GM19025 (cell line): ENCODE measurements around the gene KRTAP5-2.
A peak's percentile ranks its signal among the peaks of the same experiment; 100 is the strongest.
"Not testable (repeated sequence)": the region's sequence is repeated elsewhere in the genome, so short reads cannot be mapped to it uniquely, and the experiment has no call there.

Experiments
- ATAC-seq: cut with Tn5 transposase; IDR thresholded peaks from one replicate; pipeline ENCODE4 v1.9.1; 2021; ENCODE audit warnings: mild to moderate bottlenecking, low read depth, moderate library complexity; ENCODE audit not compliant: unreplicated experiment

KRTAP5-2 gene

DNA sequence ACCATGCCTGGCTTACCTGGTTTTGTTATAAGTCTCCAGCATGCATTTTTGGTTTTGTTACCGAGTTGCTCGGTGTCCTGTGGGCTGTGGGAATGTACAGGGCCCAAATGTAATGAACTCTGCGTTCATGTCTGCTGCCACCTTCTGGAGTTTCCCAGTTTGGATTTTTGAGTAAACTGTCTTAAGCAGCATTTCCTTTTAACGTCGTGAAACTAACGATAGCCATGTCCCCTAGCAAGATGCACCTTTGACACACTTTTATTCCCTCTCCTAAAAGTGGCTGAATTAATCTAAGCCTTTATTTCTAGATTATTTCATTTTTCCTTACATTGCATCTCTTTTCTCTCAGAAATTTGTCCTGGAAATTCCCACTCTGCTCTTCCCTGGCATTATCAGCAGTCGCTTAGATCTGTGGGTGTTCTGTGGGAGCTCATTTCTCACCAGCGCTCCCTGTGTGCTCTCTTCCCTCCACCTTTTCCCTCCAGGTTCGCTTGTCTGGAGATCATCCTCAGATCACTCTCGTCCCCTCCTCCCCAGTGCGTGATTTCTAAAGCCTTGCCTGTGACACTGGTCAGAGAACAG, 2.0 kb downstream of the KRTAP5-2 start:
- not testable (repeated sequence) for ATAC-seq

DNA sequence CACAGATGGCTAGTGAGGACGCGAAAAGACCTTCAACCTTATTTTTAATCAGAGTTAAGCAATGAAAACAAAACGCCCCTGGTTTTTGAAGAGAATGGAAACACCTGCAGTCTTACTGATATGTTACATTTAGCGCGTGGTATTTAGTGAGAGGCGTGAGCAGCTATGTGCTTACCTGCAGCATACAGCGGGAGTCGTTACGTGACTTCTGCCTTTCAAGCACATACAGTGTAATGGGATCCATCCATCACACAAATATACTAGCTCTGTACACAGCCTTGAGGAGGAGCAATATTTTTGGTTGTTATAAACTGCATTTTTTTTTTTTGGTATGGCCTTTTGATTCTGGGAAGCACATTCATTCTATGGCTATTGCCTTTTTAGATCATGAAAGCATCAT, 5.5 kb downstream of the KRTAP5-2 start:
- no peak for ATAC-seq

DNA sequence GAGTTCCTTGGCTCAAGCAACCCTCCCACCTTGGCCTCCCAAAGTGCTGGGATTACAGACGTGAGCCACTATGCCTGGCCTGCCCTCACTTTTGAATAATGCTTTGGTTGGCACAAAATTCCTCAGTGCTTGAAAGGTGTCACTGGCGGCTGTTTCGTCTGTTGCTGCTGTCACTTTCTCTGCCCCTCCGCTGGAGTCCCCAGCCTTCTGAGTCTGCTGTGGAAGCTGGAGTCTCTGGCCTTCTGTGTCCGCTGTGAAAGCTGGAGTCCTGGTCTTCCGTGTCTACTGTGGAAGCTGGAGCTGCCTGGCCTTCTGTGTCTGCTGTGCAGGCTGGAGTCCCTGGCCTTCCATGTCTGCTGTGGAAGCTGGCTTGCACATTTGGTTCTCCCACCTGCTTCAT, 8.1 kb downstream of the KRTAP5-2 start:
- no peak for ATAC-seq

DNA sequence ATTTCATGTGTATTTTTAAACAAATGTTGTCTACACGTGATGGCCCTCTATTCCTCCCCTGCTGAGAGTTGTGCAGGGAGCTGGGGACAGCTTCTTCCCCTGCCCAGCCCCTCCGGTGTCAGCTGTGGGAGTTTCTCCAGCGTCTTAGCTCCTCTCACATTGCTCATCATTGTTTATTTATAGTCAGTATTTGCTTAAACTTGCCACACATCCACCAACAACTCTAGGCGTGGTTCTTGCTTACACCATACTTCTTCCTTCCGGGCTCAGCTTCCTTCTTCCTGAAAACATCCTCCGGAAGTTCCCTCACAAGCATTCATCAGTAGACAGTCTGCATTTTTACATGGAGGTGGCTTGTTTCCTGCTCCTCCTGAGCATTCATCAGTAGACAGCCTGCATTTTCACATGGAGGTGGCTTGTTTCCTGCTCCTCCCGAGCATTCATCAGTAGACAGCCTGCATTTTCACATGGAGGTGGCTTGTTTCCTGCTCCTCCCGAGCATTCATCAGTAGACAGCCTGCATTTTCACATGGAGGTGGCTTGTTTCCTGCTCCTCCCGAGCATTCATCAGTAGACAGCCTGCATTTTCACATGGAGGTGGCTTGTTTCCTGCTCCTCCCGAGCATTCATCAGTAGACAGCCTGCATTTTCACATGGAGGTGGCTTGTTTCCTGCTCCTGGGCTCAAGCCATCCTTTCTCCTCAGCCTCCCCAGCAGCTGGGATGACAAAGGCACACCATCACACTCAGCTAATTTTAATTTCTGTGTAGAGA, 8.7 kb downstream of the KRTAP5-2 start:
- ATAC-seq: not testable (repeated sequence)

DNA sequence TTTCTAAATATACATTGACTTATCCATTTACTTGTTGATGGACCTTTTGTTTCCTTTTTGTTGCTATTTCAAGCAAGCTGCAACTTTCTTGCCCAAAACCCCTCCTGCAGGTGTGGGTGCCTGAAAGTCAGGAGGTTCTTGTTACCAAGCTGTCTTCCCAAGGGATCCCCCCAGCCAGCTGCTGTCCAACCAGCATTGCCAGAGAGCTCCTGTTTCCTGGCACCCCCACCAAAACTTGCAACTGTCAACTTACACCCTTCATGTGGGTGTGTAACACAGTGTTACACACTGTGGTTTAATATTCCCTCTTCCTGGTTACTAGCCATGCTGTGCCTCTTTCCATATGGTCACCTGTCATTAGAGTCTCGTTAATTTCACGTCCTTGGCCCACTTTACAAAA, 11.4 kb downstream of the KRTAP5-2 start:
- no peak for ATAC-seq

DNA sequence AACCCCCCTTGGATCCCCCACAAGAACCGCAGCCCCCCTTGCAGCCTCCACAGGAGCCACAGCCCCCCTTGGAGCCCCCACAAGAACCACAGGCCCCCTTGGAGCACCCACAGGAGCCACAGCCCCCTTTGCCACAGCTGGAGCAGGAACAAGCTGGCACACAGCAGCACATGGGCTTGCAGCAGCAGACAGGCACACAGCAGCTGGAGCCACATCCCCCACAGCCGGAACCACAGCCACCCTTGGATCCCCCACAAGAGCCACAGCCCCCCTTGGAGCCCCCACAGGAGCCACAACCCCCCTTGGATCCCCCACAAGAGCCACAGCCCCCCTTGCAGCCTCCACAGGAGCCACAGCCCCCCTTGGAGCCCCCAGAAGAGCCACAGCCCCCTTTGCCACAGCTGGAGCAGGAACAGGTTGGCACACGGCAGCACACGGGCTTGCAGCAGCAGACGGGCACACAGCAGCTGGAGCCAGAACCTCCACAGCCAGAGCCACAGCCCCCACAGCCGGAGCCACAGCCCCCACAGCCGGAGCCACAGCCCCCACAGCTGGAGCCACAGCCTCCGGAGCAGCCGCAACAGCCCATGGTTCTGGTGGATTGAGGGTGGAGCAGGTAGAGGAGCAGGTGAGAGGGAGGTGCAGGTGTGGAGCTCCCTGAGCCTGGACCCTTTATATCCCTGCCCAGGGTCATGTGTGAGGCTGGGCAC, 13.3 kb downstream of the KRTAP5-2 start, which contains the start of gene KRTAP5-1:
Gene KRTAP5-1, minus strand, starts transcription at position 623 of the 710 bp plus-strand sequence. Its CDS starts 34 bp downstream, at position 589.
- ATAC-seq: not testable (repeated sequence)

DNA sequence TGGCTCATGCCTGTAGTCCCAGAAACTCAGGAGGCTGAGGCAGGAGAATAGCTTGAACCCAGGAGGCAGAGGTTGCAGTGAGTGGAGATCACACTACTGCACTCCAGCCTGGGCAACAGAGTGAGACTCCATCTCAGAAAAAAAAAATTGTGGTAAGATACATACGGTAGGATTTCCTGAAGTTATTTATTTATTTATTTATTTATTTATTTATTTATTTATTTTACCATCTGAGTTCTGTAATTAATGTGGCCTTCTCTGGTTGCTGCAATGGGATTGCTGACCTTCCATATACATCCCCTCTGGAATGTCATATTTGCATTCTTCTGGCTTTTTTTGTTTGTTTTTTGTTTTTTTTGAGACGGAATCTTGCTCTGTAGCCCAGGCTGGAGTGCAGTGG, 15.2 kb downstream of the KRTAP5-2 start:
- ATAC-seq: not testable (repeated sequence)

DNA sequence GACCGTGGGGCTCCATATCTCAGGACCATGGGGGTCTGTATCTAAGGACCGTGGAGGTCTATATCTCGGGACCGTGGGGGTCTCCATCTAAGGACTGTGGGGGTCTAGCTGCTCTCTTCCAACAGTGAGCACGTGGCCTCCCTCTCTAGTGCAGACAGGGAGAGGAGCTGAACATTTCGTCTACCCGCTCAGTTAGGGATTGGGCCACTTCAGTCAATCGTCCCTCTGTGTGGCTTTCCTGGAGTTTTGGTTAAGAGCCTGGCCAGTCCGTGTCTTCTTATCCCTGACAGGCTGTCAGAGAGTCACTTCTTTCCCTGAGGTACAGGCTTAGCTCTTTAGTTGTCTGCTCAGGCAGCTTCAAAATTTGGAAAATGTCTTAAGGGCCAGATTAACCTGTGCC, 16.1 kb downstream of the KRTAP5-2 start:
- ATAC-seq: no peak

DNA sequence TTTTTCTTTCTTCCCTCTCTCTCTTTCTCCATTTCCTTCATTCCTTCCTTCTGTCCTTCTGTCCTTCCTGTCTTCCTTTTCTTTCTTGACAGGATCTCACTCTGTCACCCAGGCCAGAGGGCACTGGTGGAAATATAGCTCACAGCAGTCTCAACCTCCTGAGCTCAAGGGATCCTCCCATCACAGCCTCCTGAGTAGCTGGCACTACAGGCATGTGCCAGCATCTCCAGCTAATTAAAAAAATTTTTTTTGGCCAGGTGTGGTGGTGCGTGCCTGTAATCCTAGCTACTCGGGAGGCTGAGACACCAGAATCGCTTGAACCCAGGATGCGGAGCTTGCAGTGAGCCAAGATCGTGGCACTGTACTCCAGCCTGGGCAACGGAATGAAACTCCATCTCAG, 21.3 kb downstream of the KRTAP5-2 start:
- ATAC-seq: no peak

DNA sequence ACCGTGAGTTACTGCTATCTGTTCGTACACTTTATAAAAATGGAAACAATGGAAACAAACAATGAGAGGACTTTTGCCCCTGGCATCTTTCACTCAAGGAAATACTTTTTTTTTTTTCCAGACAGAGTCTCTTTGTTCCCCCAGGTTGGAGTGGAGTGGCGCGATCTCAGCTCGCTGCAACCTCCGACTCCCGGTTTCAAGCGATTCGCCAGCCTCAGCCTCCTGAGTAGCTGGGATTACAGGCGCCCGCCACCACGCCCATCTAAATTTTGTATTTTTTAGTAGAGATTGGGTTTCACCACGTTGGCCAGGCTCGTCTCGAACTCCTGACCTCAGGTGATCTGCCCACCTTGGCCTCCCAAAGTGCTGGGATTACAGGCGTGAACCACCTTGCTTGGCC, 22.3 kb downstream of the KRTAP5-2 start:
- ATAC-seq: not testable (repeated sequence)

DNA sequence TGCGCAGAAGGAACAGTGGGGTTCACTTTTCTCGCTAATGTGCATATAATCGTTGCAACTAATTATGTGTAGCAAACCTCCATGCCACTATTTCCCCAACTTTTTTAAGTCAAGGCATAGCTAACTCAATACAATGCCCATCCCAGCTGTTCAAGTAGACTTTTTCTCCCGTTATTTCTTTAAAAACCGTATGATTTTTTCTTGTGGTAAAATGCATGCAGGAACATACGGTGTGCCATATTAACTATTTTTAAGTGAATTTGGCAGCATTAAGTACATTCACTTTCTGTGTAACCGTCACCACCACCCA, 23.2 kb downstream of the KRTAP5-2 start:
- ATAC-seq: no peak

DNA sequence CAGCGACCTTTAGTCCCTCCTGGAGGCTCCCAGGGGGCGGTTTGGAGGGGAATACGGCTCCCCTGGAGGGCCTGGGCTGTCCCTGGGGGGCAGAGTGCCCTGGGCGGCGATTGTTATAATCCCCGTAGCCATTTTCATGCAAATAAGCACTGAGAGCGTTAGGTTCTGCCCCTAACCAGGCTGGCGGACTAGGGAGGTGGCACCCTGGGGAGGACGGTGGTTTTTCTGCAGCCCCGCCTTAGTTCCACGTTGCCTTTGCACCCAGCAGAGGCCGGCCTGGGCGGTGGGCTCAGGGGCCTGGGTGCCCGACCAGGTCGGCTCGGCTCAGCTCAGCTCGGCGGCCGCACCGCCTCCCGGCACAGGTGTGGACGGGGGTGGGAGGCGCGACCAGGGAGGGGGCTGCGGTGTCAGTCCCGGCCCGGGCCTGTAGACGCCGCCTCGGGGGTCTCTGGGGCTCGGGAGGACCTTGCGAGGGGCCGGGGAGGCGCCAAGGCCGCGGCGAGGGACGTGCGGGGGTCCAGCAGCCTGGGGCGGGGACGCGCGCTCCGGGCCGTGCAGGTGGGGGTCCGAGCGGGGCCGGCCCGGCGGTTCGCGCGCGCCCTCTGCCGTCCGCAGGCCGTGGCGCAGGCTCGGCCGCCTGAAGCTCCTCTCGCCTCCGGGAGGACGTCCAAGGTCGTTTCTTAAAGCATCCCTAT, 23.7 kb downstream of the KRTAP5-2 start:
- no peak for ATAC-seq

DNA sequence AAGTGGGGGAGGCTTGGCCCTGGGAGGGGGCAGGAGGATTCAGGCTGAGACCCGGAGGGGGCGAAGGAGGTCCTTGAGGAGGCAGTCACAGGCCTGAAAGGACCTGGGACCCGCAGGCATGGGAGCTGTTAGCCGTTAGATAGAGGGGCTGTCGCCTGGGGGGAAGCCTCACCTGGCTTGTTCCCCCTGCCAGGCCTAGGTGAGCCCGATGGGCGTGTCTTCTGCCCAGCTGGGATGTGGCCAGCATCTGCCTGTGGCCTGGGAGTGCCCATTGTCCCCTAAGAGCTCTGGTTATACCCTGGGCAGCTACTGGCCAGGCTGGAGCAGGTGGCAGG, 24.2 kb downstream of the KRTAP5-2 start:
- ATAC-seq: no peak

DNA sequence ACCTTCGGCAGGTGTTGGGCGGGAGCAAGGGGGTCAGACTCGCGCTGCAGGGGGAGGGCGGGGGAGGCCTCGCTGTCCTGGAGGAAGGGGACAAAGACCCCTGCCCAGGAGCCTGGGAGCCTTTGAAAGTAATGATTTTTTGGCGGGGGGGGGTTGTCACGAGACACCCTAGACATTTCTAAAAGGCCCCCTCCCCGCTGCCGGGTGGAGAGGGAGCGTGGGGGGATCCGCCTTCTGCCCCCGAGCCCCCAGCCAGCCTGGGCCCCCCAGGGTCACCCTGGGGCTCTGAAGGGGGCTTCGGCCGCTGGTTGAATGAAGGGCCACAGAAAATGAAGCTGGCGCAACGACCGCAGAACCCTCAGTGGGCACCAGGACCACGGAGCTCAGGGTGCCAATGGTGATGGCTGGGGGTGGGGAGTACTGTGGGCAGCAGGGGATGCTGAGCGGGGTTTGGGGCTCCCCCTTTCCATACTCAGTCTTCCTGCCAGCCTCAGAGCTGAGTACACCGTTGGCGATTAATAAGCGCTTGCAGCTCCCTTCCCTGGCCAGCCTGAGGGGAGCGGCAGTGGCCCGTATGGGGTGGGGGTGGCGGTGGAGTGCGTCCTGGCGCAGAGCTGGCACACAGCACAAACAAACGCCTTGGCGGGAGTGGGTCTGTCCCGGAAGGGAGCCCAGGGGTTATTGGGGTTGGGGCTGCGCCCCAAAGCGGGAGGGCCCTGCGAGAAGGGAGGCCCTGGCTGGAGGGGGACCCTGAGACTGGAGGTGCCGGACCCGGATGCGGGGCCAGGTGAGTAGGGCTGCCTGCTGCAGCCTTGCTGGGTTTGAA, 24.8 kb downstream of the KRTAP5-2 start:
- ATAC-seq: no peak

DNA sequence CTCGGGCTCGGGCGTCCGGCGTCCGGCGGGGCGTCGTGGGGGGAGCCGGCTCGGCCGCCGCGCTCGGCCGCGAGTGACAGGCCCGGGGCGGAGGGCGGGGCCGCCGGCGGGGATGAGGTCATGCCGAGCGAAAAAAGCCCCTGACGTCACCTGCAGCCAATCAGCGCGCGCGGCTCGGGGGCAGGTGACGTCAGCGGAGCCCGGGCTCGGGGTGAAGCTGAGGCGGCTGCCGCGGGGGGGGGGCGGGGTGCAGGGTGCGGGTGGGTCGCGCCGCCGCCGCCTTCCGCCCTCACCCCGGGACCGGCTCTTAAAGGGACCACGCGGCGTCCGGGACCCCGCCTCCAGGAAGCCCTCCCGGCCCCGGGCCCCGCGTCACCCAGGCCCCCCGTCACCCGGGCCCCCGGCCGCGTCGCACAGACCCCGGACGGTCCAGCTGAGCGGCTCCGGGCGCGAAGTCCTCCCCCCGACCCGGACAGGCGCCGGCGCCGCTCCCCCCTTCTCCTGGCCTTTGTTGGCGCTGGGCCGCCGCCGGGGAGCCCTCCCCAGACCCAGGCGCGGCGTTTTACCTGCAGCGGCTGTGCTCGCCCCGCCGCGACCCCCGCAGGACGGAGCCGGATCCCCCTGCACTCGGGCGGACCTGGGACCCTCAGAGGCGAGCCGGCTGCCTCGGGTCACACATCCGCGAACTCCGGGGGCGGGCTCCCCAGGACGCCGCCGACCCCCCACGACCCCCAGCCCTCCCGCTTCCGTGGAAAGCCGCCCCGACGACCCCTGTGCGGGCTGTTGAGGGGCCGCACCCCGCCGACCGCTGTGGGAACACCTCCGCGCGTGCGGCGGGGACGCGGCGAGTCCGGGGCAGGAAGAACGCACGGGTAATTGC, 25.7 kb downstream of the KRTAP5-2 start, which contains the start of gene DUSP8:
Gene DUSP8, minus strand, starts transcription at position 75 of the 880 bp plus-strand sequence. CDS start 6,445 bp downstream, outside the sequence.
- ATAC-seq: peak; percentile 62

DNA sequence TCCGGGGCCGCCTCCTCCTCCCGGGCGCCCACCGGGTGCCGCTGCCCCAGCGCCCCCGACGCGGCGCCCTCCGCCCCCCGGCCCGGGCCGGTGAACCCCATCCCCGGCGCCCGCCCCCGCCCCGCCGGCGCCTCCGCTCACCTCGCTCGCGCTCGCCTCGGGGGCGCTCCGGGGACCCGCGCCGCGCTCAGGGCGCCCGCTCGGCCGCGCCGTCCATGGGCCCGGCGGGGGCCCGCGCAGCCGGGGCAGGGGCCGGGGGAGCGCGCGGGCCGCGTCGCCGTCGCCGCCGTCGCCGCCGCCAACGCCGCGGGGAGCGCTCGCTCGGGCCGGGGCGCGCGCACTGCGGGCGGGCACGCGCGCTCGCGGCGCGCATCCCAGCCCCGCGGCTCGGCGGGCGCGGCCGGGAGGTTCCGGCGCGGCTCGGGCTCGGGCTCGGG, 26.3 kb downstream of the KRTAP5-2 start:
- no peak for ATAC-seq

DNA sequence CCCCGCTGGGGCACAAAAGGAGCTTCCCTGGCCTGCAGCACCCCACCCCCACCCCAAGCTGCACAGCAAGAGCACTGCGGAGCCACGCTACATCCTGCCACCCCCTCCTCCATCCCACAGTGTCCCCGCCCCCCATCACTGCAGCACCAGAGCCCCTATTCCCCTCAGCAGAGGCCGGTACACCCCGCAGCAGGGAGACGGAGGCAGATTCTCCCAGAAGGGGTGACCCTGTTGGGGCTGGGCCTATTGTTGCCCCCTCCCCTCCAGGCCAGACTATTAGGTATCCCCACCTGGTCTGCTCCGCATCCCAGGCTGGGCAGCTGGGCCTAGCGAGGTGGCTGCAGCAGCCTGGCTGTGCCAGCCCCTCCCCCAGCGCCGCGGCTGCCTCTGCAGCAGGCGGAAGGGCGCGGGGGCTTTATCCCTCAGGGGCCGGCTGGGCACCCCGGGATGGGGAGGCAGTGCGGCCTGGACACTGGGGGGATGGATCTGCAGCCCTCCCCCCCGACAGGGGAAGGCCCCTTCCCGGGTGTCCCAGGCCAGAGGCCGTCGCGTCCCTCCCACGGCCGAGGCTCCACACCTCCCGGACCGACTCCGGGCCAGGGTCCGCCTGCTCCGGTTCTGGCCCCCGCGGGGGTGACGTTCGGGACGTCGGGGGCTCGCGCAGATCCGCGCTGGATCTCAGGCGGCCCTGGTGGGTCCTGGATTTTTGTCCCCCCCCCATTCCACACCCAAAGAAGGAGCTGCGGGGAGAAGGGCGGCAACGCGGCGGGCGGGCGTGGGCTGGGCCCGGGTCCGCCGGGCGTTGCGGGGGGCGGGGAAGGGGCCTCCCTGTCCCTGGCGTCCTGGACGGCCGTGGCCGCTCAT, 27.0 kb downstream of the KRTAP5-2 start:
- ATAC-seq: no peak

DNA sequence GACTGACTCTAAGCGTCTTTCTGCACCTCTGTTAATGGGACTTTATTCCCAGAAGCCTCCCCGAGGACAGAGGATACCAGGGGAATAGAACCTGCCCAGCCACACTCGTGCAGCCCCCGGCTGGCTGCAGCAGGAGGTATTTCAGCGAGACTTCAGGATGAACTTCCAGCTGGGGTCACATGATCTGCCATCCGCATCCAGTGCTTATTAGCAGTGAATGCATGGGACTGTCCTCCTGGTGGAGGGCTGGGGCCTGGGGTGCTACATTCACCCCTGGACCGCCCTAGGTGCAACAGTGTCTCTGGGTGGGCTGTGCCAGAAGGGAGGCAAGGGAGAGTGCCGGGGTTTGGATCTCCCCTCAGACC, 27.6 kb downstream of the KRTAP5-2 start:
- no peak for ATAC-seq
